Measurements from ENCODE around the gene PDK3. TPM values are rescaled to one million over a fixed set of nuclear protein-coding genes. Genes with fewer than 3 reads are reported as not detected.

Gene PDK3
- total RNA-seq, 2 experiments from 2014 or later, result 12.5 to 12.6 TPM

- Histone ChIP-seq H3K4me3 (ENCODE audit: low read length) (no peak overlapping the region), H3K27ac (ENCODE audit: low read depth in 1 of 2, low read length in 2 of 2) (no peak overlapping the region), H3K27me3 (ENCODE audit: control insufficient read depth in 1 of 2, insufficient read depth in 2 of 2, low read length in 2 of 2) (no peaks in the 10 kb centered on the region), H3K36me3 (ENCODE audit: insufficient read depth, low read length) (no peaks in the 10 kb centered on the region), H3K9me3 (ENCODE audit: control insufficient read depth in 1 of 2, insufficient read depth in 1 of 2, low read length in 2 of 2) (no peaks in the 10 kb centered on the region), H3K4me1 (ENCODE audit: insufficient read depth, low read length) (peaks cover 6% of the 10 kb centered on the region)
- Mint-ChIP-seq H3K27me3 (no peaks in the 10 kb centered on the region), H3K36me3 (ENCODE audit: low read depth) (no peaks in the 10 kb centered on the region), H3K9me3 (no peaks in the 10 kb centered on the region), H3K4me1 (ENCODE audit: low read depth) (peaks cover 7% of the 10 kb centered on the region), H3K4me3 (no peak overlapping the region), H3K27ac (no peak overlapping the region)
- DNase-seq, result no peak
- no peak for ATAC-seq (ENCODE audit: poor library complexity)
- intact Hi-C loops (cut with DNase I, micrococcal nuclease), result loop anchor here in 1 of 2 experiments (5.0 kb wide), 1 partner anchor 32 kb away; no protein-coding TSS in a partner anchor
- ChIA-PET POLR2A (no interaction called here), CTCF (no interaction called here)
- TF ChIP-seq CTCF (IDR thresholded peaks at IDR 0.05), result no peak
Observed at GRCh38 chrX:24424948-24425347, 40.1 kb upstream of the PDK3 start.

DNA sequence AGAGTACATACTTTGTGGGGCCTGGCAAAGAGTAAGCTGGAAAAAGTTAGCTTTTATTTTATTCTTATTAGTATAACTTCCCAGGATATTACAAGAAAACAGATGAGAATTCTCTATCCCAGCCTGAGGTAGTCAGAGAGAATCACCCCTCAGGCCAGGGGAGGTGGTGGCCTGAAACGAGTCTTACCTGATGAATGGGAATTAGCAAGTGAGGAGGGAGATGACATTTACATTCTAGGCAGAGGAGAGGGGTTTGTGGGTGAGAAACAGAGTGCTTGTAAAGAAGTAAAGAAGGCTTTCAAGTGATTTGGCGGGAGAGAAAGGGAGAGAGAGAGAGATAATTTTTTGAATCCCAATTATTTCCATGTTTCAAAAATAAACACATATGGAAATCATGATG lies 39.3 kb upstream of the PDK3 start:
- no peak for ATAC-seq (ENCODE audit: poor library complexity)
- DNase-seq, result no peak
- TF ChIP-seq CTCF (IDR thresholded peaks at IDR 0.05), result no peak
- Histone ChIP-seq H3K4me3 (ENCODE audit: low read length) (no peak overlapping the region), H3K4me1 (ENCODE audit: insufficient read depth, low read length) (peaks cover 6% of the 10 kb centered on the region), H3K36me3 (ENCODE audit: insufficient read depth, low read length) (no peaks in the 10 kb centered on the region), H3K27ac (ENCODE audit: low read depth in 1 of 2, low read length in 2 of 2) (no peak overlapping the region), H3K27me3 (ENCODE audit: control insufficient read depth in 1 of 2, insufficient read depth in 2 of 2, low read length in 2 of 2) (no peaks in the 10 kb centered on the region), H3K9me3 (ENCODE audit: control insufficient read depth in 1 of 2, insufficient read depth in 1 of 2, low read length in 2 of 2) (no peaks in the 10 kb centered on the region)
- Mint-ChIP-seq H3K36me3 (ENCODE audit: low read depth) (no peaks in the 10 kb centered on the region), H3K9me3 (no peaks in the 10 kb centered on the region), H3K27me3 (no peaks in the 10 kb centered on the region), H3K27ac (no peak overlapping the region), H3K4me3 (no peak overlapping the region), H3K4me1 (ENCODE audit: low read depth) (peaks cover 7% of the 10 kb centered on the region)
- POLR2A ChIA-PET, result interaction anchor here (1.0 kb wide), 1 partner anchor 39 kb away, joined by 4 read pairs; the partner anchor contains the start of gene PDK3
- intact Hi-C loops (cut with DNase I, micrococcal nuclease), result no loop called here
- CTCF ChIA-PET, result no interaction called here

- Mint-ChIP-seq H3K9me3 (no peaks in the 10 kb centered on the region), H3K4me3 (no peak overlapping the region), H3K27me3 (no peaks in the 10 kb centered on the region), H3K27ac (no peak overlapping the region), H3K36me3 (ENCODE audit: low read depth) (no peaks in the 10 kb centered on the region), H3K4me1 (ENCODE audit: low read depth) (peaks cover 7% of the 10 kb centered on the region)
- H3K4me1 ChIP-seq (ENCODE audit: insufficient read depth, low read length), result peaks cover 6% of the 10 kb centered on the region
- H3K36me3 ChIP-seq (ENCODE audit: insufficient read depth, low read length), result no peaks in the 10 kb centered on the region
- POLR2A ChIA-PET, result interaction anchor here (1.0 kb wide), 1 partner anchor 38 kb away, joined by 4 read pairs; the partner anchor contains the start of gene PDK3
- intact Hi-C loops (cut with DNase I, micrococcal nuclease), result no loop called here
- no peaks in the 10 kb centered on the region for H3K27me3 ChIP-seq (ENCODE audit: control insufficient read depth in 1 of 2, insufficient read depth in 2 of 2, low read length in 2 of 2)
- ATAC-seq (ENCODE audit: poor library complexity) (peak; percentile 69), DNase-seq (peak in 3 of 14 experiments; percentile 39 to 53 (median 41))
- no peaks in the 10 kb centered on the region for H3K9me3 ChIP-seq (ENCODE audit: control insufficient read depth in 1 of 2, insufficient read depth in 1 of 2, low read length in 2 of 2)
- no peak for TF ChIP-seq CTCF (IDR thresholded peaks at IDR 0.05)
- CTCF ChIA-PET, result no interaction called here
- no peak overlapping the region for H3K4me3 ChIP-seq (ENCODE audit: low read length)
- H3K27ac ChIP-seq (ENCODE audit: low read depth in 1 of 2, low read length in 2 of 2), result no peak overlapping the region
Observed at GRCh38 chrX:24426340-24426913, 38.7 kb upstream of the PDK3 start.
